ENCODE data around the gene OR52L1. TPM values are rescaled to one million over a fixed set of nuclear protein-coding genes. Genes with fewer than 3 reads are reported as not detected.

OR52L1 gene
- total and polyA plus RNA-seq, 4 donors: 0.08 TPM; not detected in 3

- H3K4me3 ChIP-seq (ENCODE audit: low read depth in 1 of 3, low read length in 3 of 3): no peak overlapping the region
- no peak for DNase-seq (ENCODE audit: low spot score)
- H3K27ac ChIP-seq (ENCODE audit: low read depth in 1 of 2, low read length in 2 of 2): no peak overlapping the region
- no peaks in the 10 kb centered on the region for H3K4me1 ChIP-seq (ENCODE audit: control insufficient read depth in 4 of 4, insufficient read depth in 4 of 4, low read length in 3 of 4)
- no peak for TF ChIP-seq ATF3 (IDR thresholded peaks at IDR 0.05)
- no peak for TF ChIP-seq NR2F2 (IDR thresholded peaks at IDR 0.05)
- no peak for TF ChIP-seq ZBTB33 (IDR thresholded peaks at IDR 0.05)
- TF ChIP-seq JUND (IDR thresholded peaks at IDR 0.05): no peak
- no peak for TF ChIP-seq REST (IDR thresholded peaks at IDR 0.05)
- no peak for TF ChIP-seq RAD21 (IDR thresholded peaks at IDR 0.05)
- no peak for TF ChIP-seq FOXA1 (IDR thresholded peaks at IDR 0.05)
- TF ChIP-seq GABPA (IDR thresholded peaks at IDR 0.05 in 1 of 2, conservative IDR thresholded peaks at IDR 0.05 in 1 of 2): no peak
- TF ChIP-seq HNF4A (conservative IDR thresholded peaks at IDR 0.05): no peak
- no peak for TF ChIP-seq EGR1 (IDR thresholded peaks at IDR 0.05; ENCODE audit: low read depth in 2 of 2)
- TF ChIP-seq SP1 (IDR thresholded peaks at IDR 0.05): no peak
- TF ChIP-seq YY1 (IDR thresholded peaks at IDR 0.05): no peak
- TF ChIP-seq RXRA (IDR thresholded peaks at IDR 0.05): no peak
- TF ChIP-seq MAX (IDR thresholded peaks at IDR 0.05): no peak
- no peak for TF ChIP-seq CTCF (IDR thresholded peaks at IDR 0.05; ENCODE audit: low read depth, low read length, missing input control)
- TF ChIP-seq FOXA2 (IDR thresholded peaks at IDR 0.05): no peak
- no peak for TF ChIP-seq HNF4G (IDR thresholded peaks at IDR 0.05)
- no peak for TF ChIP-seq TAF1 (conservative IDR thresholded peaks at IDR 0.05)
- peaks cover 0 to 2% (median 0%) of the 10 kb centered on the region in 4 donors for H3K9me3 ChIP-seq (ENCODE audit: control insufficient read depth in 4 of 4, low read length in 3 of 4)
- 87% methylated on average over 39 of the region's 39 CpGs for WGBS
- no peaks in the 10 kb centered on the region for H3K36me3 ChIP-seq (ENCODE audit: control insufficient read depth in 4 of 4, insufficient read depth in 3 of 4, low read depth in 1 of 4, low read length in 3 of 4)
- no peak overlapping the region for H3K9ac ChIP-seq (ENCODE audit: low read depth in 1 of 2, low read length in 2 of 2)
- H3K27me3 ChIP-seq (ENCODE audit: control insufficient read depth in 4 of 4, insufficient read depth in 4 of 4, low read length in 3 of 4): peaks cover 0 to 2% (median 0%) of the 10 kb centered on the region in 4 donors
Observed at GRCh38 chr11:5937868-5938602, 48.8 kb downstream of the OR52L1 start.

Small RNA genes within 50 kb of the gene (small RNA-seq; reads per million reads assigned to genes)
- not detected for gene RNA5SP329

Other genes starting within 250 kb of the OR52L1 start
- under 1 TPM in 1 of 2 donors, not detected in 1; 0.14 TPM for gene OR52N4, start 232.7 kb downstream of the OR52L1 start, total RNA-seq
- gene OR52N4, start 232.7 kb downstream of the OR52L1 start, polyA plus RNA-seq: not detected
- gene OR52N5, start 203.6 kb downstream of the OR52L1 start, total RNA-seq: under 1 TPM in 1 of 2 donors, not detected in 1; 0.08 TPM
- not detected for gene OR52N5, start 203.6 kb downstream of the OR52L1 start, polyA plus RNA-seq
- under 1 TPM; under 0.01 to 0.05 TPM for gene OR52N1, start 195.7 kb downstream of the OR52L1 start, total RNA-seq
- not detected for gene OR52N1, start 195.7 kb downstream of the OR52L1 start, polyA plus RNA-seq
- gene OR52N2, start 178.1 kb downstream of the OR52L1 start, total RNA-seq: not detected
- gene OR52N2, start 178.1 kb downstream of the OR52L1 start, polyA plus RNA-seq: not detected
- not detected for gene OR52E6, start 145.1 kb downstream of the OR52L1 start, total RNA-seq
- gene OR52E6, start 145.1 kb downstream of the OR52L1 start, polyA plus RNA-seq: not detected
- gene OR52E8, start 129.3 kb downstream of the OR52L1 start, total RNA-seq: not detected
- not detected for gene OR52E8, start 129.3 kb downstream of the OR52L1 start, polyA plus RNA-seq
- gene OR52E4, start 106.4 kb downstream of the OR52L1 start, total RNA-seq: not detected
- not detected for gene OR52E4, start 106.4 kb downstream of the OR52L1 start, polyA plus RNA-seq
- gene OR52E5, start 93.8 kb downstream of the OR52L1 start, total RNA-seq: not detected
- gene OR52E5, start 93.8 kb downstream of the OR52L1 start, polyA plus RNA-seq: not detected
- gene OR56A3, start 44.7 kb downstream of the OR52L1 start, total RNA-seq: not detected
- gene OR56A3, start 44.7 kb downstream of the OR52L1 start, polyA plus RNA-seq: not detected
- gene OR56A5, start 18.5 kb downstream of the OR52L1 start, total RNA-seq: not detected
- gene OR56A5, start 18.5 kb downstream of the OR52L1 start, polyA plus RNA-seq: not detected
- gene OR56A4, start 20.0 kb upstream of the OR52L1 start, total RNA-seq: under 1 TPM in 1 of 2 donors, not detected in 1; 0.05 TPM
- gene OR56A4, start 20.0 kb upstream of the OR52L1 start, polyA plus RNA-seq: not detected
- gene OR56A1, start 43.8 kb upstream of the OR52L1 start, total RNA-seq: under 1 TPM; under 0.01 TPM
- not detected for gene OR56A1, start 43.8 kb upstream of the OR52L1 start, polyA plus RNA-seq
- not detected for gene OR56B4, start 120.7 kb upstream of the OR52L1 start, total RNA-seq
- not detected for gene OR56B4, start 120.7 kb upstream of the OR52L1 start, polyA plus RNA-seq
- gene OR52B2, start 183.3 kb upstream of the OR52L1 start, total RNA-seq: under 1 TPM in 1 of 2 donors, not detected in 1; 0.33 TPM
- gene OR52B2, start 183.3 kb upstream of the OR52L1 start, polyA plus RNA-seq: not detected
- not detected for gene OR52W1, start 212.2 kb upstream of the OR52L1 start, total RNA-seq
- not detected for gene OR52W1, start 212.2 kb upstream of the OR52L1 start, polyA plus RNA-seq
- not detected for gene C11orf42, start 218.6 kb upstream of the OR52L1 start, total RNA-seq
- gene C11orf42, start 218.6 kb upstream of the OR52L1 start, polyA plus RNA-seq: not detected
- 10 to 100 TPM; 12.3 to 21.2 TPM for gene FHIP1B, start 247.7 kb upstream of the OR52L1 start, total RNA-seq
- gene FHIP1B, start 247.7 kb upstream of the OR52L1 start, polyA plus RNA-seq: 10 to 100 TPM; 16.4 to 17.4 TPM